IPS DF 4.7 (cell line): ENCODE results near the gene PEBP1.
A peak's percentile ranks its signal among the peaks of the same experiment; 100 is the strongest.

Source experiments
- DNase-seq: peaks from one replicate; pipeline ENCODE4 v3.0.0-alpha.2; 2013; ENCODE audit warnings: low spot score; ENCODE audit errors: extremely low read depth

The PEBP1 gene

DNA sequence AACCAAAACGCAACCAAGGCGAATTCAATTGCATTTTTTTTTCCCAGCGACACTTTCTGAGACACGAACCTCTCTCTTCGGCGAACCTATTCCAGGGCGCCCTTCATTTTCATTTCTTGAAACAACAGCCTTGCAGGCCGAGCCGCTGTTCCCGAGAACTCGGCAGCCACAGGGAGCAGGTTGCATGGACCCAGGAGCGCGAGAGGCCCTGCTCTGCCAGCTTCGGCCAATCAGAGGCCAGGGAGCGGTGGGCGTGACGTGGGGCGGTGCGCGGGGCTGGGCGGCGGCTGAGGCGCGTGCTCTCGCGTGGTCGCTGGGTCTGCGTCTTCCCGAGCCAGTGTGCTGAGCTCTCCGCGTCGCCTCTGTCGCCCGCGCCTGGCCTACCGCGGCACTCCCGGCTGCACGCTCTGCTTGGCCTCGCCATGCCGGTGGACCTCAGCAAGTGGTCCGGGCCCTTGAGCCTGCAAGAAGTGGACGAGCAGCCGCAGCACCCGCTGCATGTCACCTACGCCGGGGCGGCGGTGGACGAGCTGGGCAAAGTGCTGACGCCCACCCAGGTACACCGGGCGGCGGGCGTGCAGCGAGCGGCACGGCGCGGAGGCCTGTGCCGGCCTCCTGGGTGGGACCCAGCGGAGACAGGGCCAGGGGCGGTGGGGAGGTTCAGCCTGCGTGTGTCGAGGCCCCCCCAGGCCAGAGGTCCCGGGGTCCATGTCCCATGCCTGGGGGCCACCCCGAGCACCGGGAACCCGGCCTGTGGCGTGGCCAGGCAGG lies at the start of gene PEBP1:
PEBP1 (plus strand) TSS at position 337 of the 771 bp plus-strand sequence; CDS start at position 423, 86 bp downstream.
- DNase-seq = no peak

DNA sequence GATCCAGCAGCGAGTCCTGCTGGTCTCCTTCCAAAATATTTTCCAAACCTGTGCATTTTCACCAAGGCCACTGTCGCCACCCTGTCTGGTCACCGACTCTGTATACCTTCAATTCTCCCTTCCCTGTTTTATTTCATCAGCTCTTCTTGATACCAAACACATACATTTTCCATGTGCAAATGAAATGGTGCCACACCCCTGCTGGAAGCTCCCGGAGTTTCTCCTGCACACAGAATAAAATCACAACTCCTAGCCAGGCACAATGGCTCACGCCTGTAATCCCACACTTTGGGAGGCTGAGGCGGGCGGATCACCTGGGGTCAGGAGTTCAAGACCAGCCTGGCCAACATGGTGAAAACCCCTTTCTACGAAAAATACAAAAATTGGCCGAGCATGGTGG lies 46.1 kb upstream of the PEBP1 start:
- no peak for DNase-seq

DNA sequence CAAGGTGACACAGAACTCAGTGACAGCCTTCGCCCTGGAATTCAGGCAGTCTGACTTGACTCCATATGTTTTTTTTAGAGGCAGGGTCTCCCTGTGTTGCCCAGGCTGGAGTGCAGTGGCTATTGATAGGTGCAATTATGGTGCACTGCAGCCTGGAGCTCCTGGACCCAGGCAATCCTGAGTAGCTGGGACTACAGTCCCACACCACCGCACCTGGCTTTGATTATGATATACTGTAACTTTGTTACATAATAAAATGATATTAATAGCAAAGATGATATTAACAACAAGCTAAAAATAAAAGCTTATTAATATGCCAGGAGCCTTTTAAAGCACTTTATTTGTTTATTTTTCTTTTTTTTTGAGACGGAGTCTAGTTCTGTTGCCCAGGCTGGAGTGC lies 41.9 kb upstream of the PEBP1 start:
- no peak for DNase-seq

DNA sequence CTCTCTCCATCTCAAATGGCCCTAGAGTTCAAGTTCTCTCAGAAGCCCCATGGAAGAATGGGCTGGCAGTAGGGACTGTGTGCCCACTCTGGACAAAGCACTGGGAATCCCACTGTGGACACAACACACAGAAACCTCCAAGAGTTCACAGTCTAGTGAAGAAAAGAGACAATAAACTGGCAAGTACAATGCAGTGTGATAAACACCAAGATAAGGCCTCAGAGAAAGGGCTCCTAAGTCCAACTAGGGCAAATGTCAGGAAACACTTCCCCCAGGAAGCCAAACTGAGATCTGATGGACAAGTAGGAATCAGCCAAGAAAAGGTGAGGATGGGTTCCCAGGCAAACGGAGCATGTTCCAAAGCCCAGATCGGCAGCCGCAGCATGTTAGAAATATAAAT lies 37.5 kb upstream of the PEBP1 start:
- no peak for DNase-seq

DNA sequence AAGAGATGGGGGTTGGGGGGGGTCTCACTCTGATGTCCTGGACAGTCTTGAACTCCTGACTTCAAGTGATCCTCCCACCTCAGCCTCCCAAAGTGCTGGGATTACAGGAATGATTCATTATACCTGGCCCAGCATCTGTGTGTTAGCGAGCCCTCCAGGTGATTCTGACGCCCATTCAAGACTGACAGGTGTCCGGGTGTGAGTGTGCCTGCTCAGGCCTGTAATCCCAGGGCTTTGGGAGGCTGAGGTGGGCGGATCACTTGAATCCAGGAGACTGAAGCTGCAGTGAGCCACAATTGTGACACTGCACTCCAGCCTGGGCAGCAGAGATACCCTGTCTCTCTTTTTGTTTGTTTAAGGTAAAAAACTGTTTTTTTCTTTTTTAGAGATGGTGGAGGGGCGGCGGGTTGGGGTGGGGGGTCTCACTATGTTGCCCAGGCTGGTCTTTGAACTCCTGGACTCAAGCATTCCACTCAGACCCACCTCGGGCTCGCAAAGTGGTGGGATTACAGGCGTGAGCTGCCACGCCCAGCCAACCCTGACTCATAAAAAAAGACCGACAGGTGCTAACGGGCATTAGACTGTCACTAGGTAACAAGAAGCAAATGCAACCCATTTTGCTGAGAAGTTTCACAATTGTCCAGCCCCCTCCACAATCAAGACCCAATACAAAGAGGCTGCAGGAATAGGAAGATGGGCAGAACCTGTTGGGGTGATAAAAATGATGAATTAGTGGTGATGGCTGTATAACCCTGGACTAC lies 36.8 kb upstream of the PEBP1 start:
- no peak for DNase-seq

DNA sequence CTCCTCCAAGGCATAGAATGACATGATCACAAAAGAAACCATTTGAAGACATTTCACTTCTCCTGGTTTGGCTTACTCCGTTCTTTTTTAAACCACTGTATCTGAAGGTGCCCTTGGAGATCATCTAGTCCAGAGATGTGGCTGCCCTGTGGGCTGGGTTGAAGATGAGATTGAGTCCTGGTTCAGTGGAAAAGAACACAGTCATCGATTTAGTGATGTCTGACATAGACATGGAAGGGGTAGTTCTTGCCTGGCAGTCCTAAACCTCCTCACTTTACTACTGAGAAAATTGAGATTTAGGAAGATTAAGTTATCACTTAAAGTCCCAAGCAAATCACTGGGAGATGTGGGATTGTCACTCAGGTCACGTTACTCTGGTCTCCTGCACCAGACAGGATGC lies 34.9 kb upstream of the PEBP1 start:
- no peak for DNase-seq

DNA sequence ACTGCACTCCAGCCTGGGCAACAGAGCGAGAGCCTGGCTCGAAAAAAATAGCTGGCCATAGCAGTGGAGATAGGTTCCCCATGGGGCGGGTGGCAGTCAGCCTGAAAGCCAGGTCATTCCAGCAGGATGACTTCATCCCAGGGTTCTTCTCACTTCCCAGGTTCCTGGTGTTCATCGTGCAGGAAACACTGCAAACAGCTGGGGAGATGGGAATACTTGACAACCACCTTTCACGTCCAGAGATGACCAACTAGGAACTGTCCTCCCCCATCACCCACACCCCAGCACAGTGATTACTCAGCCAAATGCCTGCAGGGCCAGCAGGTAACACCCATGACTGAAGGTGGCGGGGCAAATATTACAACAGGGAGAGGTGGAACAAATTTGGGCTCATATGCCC lies 33.9 kb upstream of the PEBP1 start:
- no peak for DNase-seq

DNA sequence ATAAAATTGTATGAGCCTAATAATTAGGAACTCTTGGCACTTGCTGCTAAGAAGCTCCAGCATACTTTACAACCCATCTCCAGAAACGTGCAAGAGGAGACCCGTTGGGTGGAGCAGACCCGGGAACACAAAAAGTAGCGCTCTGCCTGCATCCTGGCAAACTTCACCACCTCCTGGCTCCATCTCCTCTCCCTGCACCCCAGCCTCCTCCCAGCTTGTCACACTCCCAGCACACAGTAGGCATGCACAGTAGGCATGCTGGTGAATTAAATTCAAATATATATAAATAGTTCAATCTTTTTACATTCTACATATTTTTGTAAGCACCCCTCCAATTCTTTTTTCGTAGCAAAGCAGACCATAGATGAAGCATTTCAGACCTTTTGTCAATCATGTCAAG lies 33.3 kb upstream of the PEBP1 start:
- DNase-seq = no peak

DNA sequence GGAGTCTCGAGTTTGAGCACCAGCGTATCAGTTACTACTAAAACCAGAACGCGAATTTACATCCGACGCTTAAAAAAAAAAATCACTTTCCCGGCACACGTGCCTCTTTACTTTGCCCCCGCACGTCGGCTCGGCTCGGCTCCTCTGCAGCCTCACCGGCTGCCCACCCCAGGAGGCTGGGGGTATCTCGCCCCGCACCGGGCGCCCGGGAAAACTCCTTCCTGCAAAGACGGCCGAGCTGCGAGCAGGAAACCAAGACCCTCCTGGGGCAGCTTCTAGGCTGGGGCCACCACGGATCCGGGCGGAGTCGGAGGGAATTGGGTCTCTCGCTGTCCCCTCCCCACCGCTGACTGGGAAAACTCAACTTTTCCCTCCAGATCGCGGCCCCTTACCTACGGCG lies 32.7 kb upstream of the PEBP1 start:
- DNase-seq = no peak

DNA sequence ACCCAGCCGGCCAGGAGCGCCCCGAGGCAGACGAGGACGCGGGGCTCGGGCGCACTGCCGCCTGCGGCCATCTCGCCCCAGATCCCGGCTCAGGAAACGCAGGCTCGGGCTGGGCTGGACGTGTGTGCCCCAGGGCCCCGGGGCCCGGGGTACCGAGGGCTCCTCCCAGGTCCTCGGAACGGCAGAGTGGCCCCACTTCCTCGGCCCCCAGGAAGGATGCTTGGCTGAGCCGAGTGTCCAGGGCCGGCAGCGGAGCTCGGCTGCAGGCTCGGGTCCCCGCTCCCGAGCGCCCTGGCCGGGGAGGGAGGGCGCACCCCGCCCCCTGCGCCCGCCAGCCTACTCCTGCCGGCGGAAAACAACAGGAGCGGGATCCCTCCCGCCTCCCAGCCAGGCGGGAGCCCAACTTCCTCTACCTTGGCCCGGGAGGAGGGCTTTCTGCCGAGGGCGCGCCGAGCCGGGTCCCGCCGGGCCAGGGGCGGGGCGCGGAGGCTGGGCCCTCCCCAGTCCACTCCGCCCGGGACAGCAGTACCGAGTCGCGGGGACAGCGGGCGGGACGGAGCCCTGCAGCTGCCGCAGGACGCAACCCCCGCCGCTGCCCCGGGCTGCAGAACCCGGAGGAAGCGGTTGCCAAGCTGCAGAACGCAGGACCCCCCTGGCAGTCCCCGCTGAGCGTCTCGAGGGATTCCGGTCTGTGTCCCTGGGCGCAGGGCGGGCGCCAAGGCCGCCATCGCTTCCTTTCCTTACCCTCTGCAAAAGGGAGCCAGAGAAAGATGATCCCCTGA lies 32.1 kb upstream of the PEBP1 start, which contains the start of gene VSIG10:
VSIG10 (minus strand) TSS at position 411 of the 782 bp plus-strand sequence; CDS start at position 71, 340 bp downstream.
- DNase-seq = no peak

DNA sequence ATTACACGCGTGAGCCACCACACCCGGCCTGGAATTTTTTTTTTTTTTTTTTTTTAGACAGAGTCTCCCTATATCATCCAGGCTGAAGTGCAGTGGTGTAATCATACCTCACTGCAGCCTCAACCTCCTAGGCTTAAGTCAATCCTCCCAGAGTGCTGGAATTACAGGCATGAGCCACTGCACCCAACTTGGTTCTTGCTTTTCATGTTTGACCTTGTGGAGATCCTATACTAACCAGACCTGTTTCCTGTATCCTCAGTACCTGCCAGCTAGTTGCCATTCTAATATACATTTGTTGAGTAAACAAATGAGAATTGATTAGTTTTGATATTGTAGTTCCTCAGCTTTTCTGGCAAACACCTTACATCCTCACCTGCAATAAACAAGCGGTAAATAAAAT lies 28.9 kb upstream of the PEBP1 start:
- no peak for DNase-seq

DNA sequence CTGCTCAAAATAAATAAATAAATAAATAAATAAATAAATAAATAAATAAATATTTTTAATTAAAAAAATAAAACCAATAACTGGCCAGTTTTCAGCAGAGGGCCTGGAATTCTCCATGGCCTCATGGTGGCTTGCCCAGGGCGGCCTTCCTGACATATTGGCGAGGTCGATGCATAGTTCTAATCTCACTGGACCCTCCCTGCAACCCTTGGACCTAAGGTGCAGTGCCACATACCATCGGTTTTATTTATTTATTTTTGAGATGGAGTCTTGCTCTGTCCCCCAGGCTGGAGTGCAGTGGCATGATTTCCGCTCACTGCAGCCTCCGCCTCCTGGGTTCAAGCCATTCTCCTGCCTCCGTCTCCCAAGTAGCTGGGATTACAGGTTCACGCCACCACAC lies 28.2 kb upstream of the PEBP1 start:
- DNase-seq = no peak

DNA sequence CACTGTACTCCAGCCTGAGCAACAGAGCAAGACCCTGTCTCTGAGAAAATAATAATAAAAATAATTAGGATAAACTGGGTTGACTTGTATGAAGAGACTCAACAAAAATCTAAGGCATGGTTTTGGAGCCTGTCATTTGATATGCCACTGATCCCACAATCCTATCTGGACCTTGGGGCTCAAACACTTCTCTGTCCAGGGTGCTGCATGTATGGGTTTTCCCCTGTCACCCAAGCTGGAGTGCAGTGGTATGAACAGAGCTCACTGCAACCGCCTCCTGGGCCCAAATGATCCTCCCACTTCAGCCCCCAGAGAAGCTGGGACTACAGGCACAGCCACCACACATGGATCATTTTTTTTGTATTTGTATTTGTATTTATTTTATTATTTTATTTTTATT lies 26.8 kb upstream of the PEBP1 start:
- DNase-seq = no peak

DNA sequence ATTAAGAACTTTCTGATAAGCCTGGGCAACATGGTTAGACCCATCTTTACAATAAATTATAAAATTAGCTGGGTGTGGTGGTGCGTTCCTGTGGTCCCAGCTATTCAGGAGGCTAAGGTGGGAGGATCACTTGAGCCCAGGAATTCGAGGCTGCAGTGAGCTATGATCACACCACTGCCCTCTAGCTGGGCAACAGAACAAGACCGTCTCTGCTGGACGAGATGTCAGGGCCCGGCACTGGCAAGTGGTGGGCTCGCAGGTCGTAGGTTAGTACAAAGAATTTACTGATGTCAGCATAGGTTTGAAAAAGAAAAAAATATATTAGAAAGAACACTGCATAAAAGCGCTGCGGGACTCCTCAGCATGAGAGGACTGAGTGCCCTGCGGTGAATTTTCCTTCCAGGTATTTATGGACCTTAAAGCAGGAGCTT lies 16.5 kb upstream of the PEBP1 start:
- DNase-seq = no peak

DNA sequence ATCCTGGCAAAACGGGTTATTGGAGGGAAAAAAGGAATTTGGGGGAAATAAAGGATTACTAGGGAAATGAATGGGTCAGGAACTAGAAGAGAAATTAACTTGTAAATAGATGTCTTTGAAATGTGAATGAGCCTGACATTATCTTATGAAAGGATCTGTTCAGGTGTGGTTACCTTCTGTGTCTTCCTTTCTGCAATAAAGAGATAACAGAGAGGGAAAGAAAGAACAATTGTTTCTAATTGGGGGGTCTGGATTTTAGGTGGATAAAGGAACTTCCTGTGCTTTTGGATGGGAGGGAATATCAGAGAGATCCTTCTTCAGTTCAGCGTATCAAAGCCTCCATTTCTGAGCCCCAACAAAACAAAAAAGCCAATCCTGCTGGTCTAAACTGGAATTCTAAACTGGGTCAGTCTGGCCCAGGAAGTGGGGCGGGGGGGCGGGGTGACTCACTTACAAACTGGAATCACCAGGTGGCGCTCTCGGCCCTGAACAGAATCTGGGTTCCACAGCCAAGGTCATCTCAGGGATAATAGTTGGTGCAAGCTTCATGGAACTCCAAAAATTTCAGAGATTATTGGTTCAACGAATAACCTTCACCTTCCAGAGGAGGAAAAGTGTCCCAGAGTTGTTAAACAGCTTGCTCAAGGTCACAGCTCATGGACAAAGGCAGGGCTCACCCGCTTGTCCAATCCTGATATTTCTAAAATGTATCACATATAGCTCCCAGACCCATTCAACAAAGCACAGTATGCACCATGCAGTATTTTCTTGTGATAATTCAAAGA lies 15.2 kb upstream of the PEBP1 start:
- peak; percentile 98 for DNase-seq

DNA sequence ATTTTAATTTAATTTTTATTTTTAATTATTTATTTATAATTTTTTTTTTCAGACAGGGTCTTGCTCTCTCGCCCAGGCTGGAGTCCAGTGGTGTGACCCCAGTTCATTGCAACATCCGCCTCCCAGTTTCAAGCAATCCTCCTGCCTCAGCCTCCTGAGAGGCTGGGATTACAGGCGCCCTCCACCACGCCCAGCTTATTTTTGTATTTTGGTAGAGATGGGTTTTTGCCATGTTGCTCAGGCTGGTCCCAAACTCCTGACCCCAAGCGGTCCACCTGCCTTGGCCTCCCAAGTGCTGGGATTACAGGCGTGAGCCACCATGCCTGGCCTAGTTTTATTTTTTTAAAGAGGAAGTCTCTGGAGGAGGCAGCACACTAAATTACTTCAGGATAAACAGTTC lies 13.7 kb upstream of the PEBP1 start:
- DNase-seq = no peak

DNA sequence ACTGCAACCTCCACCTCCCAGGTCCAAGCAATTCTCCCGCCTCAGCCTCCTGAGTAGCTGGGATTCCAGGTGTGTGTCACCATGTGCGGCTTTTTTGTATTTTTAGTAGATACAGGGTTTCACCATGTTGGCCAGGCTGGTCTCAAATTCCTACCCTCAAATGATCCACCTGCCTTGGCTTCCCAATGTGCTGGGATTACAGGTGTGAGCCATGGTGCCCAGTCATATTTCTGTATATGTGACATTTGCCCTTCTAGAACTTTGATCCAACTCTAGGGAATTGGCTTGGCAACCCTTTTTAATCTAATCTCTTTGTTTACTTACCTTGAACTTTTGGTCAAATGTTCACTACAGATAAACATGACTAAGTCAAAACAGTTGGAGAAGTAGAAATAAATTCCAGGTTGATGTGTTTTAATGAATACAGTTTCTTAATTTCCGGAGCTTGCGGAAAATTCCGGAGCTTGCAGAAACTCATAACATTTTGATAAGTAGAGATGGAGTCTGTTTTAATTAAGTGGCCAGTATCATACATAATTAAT lies 11.5 kb upstream of the PEBP1 start:
- DNase-seq = no peak

DNA sequence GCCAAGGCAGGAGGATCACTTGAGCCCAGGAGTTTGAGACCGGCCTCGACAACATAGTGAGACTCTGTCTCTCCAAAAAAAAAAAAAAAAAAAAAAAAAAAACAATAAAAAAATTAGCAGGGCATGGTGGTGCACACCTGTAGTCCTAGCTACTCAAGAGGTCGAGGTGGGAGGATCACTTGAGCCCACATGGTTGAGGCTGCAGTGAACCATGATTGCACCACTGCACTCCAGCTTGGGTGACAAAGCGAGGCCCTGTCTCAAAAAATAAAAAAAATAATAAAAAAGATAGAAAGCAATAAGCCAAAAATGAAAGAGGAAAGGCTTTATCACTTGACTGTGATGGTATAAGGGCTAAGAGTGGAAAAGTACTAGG lies 10.2 kb upstream of the PEBP1 start:
- no peak for DNase-seq

DNA sequence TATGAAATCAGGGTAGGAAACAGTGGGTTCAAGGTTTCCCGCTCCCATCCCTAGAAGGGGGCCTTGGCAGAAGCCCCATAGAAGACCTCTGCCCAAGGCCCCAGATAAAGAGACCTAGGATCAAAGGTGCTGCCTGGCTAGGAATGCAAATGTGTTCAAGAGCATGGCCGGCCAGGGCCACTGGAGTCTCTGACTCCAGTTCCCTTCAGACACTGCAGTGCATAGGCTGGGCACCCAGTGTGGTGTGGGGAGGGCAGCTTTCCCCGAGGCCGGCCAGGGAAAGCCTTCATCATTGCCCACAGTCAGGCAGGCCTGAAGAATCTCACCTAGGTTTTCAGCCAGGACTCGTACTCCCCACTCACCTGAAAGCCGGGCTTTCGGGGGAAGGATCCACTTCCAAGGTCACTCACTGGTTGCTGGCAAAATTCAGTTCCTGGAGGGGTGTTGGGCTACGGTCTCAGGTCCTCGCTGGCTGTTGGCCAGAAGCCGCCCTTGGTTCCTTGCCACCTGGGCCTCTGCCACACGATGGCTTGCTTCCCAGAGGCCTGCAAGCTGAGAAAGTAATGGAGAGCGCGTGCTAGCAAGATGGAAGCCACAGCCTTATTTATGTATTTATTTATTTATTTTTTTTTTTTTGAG lies 9.7 kb upstream of the PEBP1 start:
- no peak for DNase-seq

DNA sequence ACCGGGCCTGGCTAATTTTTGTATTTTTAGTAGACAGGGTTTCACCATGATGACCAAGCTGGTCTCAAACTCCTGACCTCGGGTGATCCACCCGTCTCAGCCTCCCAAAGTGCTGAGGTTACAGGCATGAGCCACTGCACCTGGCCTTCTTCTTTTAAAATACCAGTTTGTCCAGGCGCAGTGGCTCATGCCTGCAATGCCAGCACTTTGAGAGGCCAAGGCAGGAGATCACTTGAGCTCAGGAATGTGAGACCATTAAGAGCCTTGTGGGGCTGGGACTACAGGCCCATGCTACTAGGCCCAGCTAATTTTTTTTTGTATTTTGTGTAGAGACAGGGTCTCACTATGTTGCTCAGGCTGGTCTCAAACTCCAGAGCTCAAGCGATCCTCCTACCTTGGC lies 8.1 kb upstream of the PEBP1 start:
- no peak for DNase-seq
